GM23338 (cell line): ENCODE results near the gene A1BG.

Experiments
- CREB1 ChIP-seq: fragments of 250-450 bp; sonication (Bioruptor Pico); IDR thresholded peaks from 2 replicates; pipeline ENCODE4 v1.5.0; 2020; ENCODE audit warnings: low read depth, mild to moderate bottlenecking, moderate library complexity
- POLR2AphosphoS5 ChIP-seq: IDR thresholded peaks from 2 replicates; pipeline ENCODE4 v1.6.1; 2016; ENCODE audit warnings: antibody characterized with exemption, low read depth
- ZNF331 ChIP-seq: fragments of 250-450 bp; sonication (Bioruptor Pico); IDR thresholded peaks from 2 replicates; pipeline ENCODE4 v1.5.0; 2020; ENCODE audit warnings: low read depth, mild to moderate bottlenecking, moderate library complexity
- TF ChIP-seq, protein P1 (sequence below), 2 experiments: fragments of 200-600 bp in 1 of 2; sonication (generic) in 1 of 2; conservative IDR thresholded peaks; 2 replicates each; pipeline versions ENCODE4 v1.5.1 to v1.6.1; 2016 to 2017; ENCODE audit warnings: antibody characterized with exemption in 2 of 2, low read depth in 2 of 2, mild to moderate bottlenecking in 2 of 2, moderate library complexity in 1 of 2
- TF ChIP-seq, protein P2 (sequence below): IDR thresholded peaks from 2 replicates; pipeline ENCODE4 v1.6.1; 2016; ENCODE audit warnings: antibody characterized with exemption
- TF ChIP-seq, protein P3 (sequence below): IDR thresholded peaks from one replicate; pipeline ENCODE4 v1.6.1; 2018; ENCODE audit warnings: antibody characterized with exemption; ENCODE audit not compliant: unreplicated experiment

DNA sequence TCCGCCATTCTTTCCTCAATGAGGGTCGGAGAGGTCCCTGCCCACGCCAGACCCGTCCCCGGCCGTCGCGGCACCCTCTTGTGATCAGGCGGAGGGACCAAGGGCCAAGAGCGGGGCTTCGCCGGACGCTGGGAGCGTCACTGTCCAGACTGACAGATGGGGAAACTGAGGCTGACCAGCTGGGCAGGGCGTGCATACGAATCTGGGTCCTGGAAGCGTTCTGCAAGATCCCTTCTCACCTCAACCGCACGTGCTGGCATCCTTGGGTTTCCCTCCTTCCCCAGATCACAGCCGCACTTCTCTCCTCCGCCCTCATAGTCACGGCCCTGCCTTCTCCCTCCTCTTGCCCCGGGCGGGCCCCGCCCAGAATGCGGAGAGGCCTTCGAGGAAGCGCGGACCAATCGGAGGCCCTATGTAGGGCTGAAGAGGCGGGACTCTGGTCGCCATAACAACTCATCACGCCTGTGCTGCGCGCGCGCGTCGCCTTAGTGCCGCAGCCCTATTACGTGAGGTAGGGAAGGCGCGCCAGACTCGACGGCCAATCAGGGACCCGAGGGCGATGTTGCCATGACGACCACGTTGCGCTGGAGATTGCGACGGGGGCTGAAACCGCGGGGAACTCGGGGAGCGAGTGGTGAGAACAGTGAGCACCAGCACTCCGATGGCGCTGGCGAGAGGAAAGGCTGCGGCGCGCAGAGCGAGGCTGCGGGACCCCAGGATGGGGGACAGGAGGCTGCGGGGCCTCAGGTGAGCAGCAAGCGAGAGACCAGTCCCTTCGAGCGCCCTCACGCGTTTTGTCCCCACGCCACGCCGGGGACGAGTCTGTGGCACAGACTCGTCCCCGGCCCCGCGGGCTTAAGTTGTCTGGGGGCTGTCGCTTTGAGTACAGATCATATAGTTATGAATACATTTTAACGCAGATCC is 47.9 kb upstream of the A1BG start:
- TF ChIP-seq, protein P1, sequence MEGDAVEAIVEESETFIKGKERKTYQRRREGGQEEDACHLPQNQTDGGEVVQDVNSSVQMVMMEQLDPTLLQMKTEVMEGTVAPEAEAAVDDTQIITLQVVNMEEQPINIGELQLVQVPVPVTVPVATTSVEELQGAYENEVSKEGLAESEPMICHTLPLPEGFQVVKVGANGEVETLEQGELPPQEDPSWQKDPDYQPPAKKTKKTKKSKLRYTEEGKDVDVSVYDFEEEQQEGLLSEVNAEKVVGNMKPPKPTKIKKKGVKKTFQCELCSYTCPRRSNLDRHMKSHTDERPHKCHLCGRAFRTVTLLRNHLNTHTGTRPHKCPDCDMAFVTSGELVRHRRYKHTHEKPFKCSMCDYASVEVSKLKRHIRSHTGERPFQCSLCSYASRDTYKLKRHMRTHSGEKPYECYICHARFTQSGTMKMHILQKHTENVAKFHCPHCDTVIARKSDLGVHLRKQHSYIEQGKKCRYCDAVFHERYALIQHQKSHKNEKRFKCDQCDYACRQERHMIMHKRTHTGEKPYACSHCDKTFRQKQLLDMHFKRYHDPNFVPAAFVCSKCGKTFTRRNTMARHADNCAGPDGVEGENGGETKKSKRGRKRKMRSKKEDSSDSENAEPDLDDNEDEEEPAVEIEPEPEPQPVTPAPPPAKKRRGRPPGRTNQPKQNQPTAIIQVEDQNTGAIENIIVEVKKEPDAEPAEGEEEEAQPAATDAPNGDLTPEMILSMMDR (conservative IDR thresholded peaks at IDR 0.05; ENCODE audit: low read depth in 2 of 2), result no peak
- TF ChIP-seq, protein P2, sequence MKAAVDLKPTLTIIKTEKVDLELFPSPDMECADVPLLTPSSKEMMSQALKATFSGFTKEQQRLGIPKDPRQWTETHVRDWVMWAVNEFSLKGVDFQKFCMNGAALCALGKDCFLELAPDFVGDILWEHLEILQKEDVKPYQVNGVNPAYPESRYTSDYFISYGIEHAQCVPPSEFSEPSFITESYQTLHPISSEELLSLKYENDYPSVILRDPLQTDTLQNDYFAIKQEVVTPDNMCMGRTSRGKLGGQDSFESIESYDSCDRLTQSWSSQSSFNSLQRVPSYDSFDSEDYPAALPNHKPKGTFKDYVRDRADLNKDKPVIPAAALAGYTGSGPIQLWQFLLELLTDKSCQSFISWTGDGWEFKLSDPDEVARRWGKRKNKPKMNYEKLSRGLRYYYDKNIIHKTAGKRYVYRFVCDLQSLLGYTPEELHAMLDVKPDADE, result no peak
- TF ChIP-seq ZNF331 (CRISPR knock-in tag) (no peak), POLR2AphosphoS5 (peak; percentile 89), CREB1 (CRISPR knock-in tag) (peak; percentile 94)
- TF ChIP-seq, protein P3, sequence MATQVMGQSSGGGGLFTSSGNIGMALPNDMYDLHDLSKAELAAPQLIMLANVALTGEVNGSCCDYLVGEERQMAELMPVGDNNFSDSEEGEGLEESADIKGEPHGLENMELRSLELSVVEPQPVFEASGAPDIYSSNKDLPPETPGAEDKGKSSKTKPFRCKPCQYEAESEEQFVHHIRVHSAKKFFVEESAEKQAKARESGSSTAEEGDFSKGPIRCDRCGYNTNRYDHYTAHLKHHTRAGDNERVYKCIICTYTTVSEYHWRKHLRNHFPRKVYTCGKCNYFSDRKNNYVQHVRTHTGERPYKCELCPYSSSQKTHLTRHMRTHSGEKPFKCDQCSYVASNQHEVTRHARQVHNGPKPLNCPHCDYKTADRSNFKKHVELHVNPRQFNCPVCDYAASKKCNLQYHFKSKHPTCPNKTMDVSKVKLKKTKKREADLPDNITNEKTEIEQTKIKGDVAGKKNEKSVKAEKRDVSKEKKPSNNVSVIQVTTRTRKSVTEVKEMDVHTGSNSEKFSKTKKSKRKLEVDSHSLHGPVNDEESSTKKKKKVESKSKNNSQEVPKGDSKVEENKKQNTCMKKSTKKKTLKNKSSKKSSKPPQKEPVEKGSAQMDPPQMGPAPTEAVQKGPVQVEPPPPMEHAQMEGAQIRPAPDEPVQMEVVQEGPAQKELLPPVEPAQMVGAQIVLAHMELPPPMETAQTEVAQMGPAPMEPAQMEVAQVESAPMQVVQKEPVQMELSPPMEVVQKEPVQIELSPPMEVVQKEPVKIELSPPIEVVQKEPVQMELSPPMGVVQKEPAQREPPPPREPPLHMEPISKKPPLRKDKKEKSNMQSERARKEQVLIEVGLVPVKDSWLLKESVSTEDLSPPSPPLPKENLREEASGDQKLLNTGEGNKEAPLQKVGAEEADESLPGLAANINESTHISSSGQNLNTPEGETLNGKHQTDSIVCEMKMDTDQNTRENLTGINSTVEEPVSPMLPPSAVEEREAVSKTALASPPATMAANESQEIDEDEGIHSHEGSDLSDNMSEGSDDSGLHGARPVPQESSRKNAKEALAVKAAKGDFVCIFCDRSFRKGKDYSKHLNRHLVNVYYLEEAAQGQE, result no peak
